Stimulated activated CD4-positive, alpha-beta T cell treated with anti-CD3 and anti-CD28 coated beads, TNF-alpha, amount 100 ng/mL, for 4 hours (primary cell): ENCODE measurements around the gene ACTMAP.
"Not testable (repeated sequence)": the region's sequence is repeated elsewhere in the genome, so short reads cannot be mapped to it uniquely, and the experiment has no call there.

Experiments used
- DNase-seq, 3 experiments: peaks; one replicate each; pipeline ENCODE4 v3.0.0-alpha.2; 2020; ENCODE audit warnings: low read depth in 3 of 3

Gene ACTMAP

GRCh38 chr19:40743926-40744325 lies 6.4 kb downstream of the ACTMAP start:
- DNase-seq: no peak

GRCh38 chr19:40742886-40743285 lies 7.4 kb downstream of the ACTMAP start:
- DNase-seq: no peak

- DNase-seq: no peak
Observed at GRCh38 chr19:40742477-40742876, 7.8 kb downstream of the ACTMAP start.

GRCh38 chr19:40741527-40742390 lies 8.5 kb downstream of the ACTMAP start:
- DNase-seq: no peak

- no peak for DNase-seq
Observed at GRCh38 chr19:40740747-40741146, 9.5 kb downstream of the ACTMAP start.

GRCh38 chr19:40739871-40740703 lies 10.2 kb downstream of the ACTMAP start:
- DNase-seq: no peak

- no peak for DNase-seq
Observed at GRCh38 chr19:40739030-40739839, 11.0 kb downstream of the ACTMAP start.

- no peak for DNase-seq
Observed at GRCh38 chr19:40737102-40737644, 13.1 kb downstream of the ACTMAP start.

- no peak for DNase-seq
Observed at GRCh38 chr19:40736661-40737060, 13.6 kb downstream of the ACTMAP start.

GRCh38 chr19:40735013-40735771 lies 15.1 kb downstream of the ACTMAP start:
- no peak for DNase-seq

GRCh38 chr19:40733149-40733548 lies 17.1 kb downstream of the ACTMAP start:
- DNase-seq: no peak

GRCh38 chr19:40732304-40732703 lies 18.0 kb downstream of the ACTMAP start:
- not testable (repeated sequence) for DNase-seq

GRCh38 chr19:40730065-40730464 lies 20.2 kb downstream of the ACTMAP start:
- DNase-seq: not testable (repeated sequence)

GRCh38 chr19:40726279-40726678 lies 24.0 kb downstream of the ACTMAP start:
- no peak for DNase-seq

- no peak for DNase-seq
Observed at GRCh38 chr19:40724855-40725254, 25.4 kb downstream of the ACTMAP start.

GRCh38 chr19:40724315-40724714 lies 26.0 kb downstream of the ACTMAP start:
- no peak for DNase-seq

- DNase-seq: no peak
Observed at GRCh38 chr19:40723661-40724254, 26.5 kb downstream of the ACTMAP start.

GRCh38 chr19:40721936-40722661 lies 28.2 kb downstream of the ACTMAP start:
- DNase-seq: no peak

- no peak for DNase-seq
Observed at GRCh38 chr19:40721140-40721486, 29.2 kb downstream of the ACTMAP start.

GRCh38 chr19:40719414-40719894 lies 30.8 kb downstream of the ACTMAP start:
- DNase-seq: no peak
